Neuronal stem cell (in vitro differentiated cells): ENCODE results near the gene ADD1.

Source experiments
- DNase-seq: peaks from one replicate; pipeline ENCODE4 v3.0.0-alpha.2; 2013; ENCODE audit warnings: low spot score
- H2AFZ ChIP-seq: one replicate; pipeline ENCODE4 v1.6.1; 2013; ENCODE audit warnings: mild to moderate bottlenecking, low read length, inconsistent platforms
- H2AK5ac ChIP-seq: 2 replicates; pipeline ENCODE4 v1.6.1; 2013; ENCODE audit warnings: low read depth, mild to moderate bottlenecking, inconsistent platforms, low read length, moderate library complexity, mixed read lengths
- H2BK120ac ChIP-seq: 2 replicates; pipeline ENCODE4 v1.6.1; 2013; ENCODE audit warnings: low read depth, mild to moderate bottlenecking, inconsistent platforms, low read length, moderate library complexity, mixed read lengths
- H2BK12ac ChIP-seq: one replicate; pipeline ENCODE4 v1.6.1; 2013; ENCODE audit warnings: low read length, inconsistent platforms
- H2BK15ac ChIP-seq: 2 replicates; pipeline ENCODE4 v1.6.1; 2013; ENCODE audit warnings: mild to moderate bottlenecking, low read length, inconsistent platforms, mixed read lengths
- H2BK5ac ChIP-seq: one replicate; pipeline ENCODE4 v1.6.1; 2013; ENCODE audit warnings: inconsistent platforms, mild to moderate bottlenecking, low read length, moderate library complexity
- H3K14ac ChIP-seq: one replicate; pipeline ENCODE4 v1.6.1; 2013; ENCODE audit warnings: low read length, inconsistent platforms
- H3K18ac ChIP-seq: 2 replicates; pipeline ENCODE4 v1.6.1; 2013; ENCODE audit warnings: low read length, inconsistent platforms
- H3K23ac ChIP-seq: 2 replicates; pipeline ENCODE4 v1.6.1; 2013; ENCODE audit warnings: low read depth, mild to moderate bottlenecking, mixed read lengths, low read length, inconsistent platforms; ENCODE audit not compliant: poor library complexity
- H3K27ac ChIP-seq: replicated peaks from 3 replicates; pipeline ENCODE4 v1.5.1; 2013; ENCODE audit warnings: low read length, inconsistent platforms
- H3K27me3 ChIP-seq, 3 experiments: 2 replicates each; pipeline ENCODE4 v1.6.1; 2013; ENCODE audit warnings: low read length in 3 of 3, mild to moderate bottlenecking in 2 of 3, inconsistent platforms in 1 of 3, low read depth in 1 of 3, mixed read lengths in 1 of 3, moderate library complexity in 1 of 3; ENCODE audit not compliant: control insufficient read depth in 3 of 3, insufficient read depth in 3 of 3
- H3K36me3 ChIP-seq, 2 donors: replicated peaks in 1 of 2; 2 replicates each; pipeline ENCODE4 v1.6.1; 2013; ENCODE audit warnings: low read length in 2 of 2; ENCODE audit not compliant: control insufficient read depth in 2 of 2, insufficient read depth in 2 of 2
- H3K4ac ChIP-seq: 2 replicates; pipeline ENCODE4 v1.6.1; 2013; ENCODE audit warnings: inconsistent platforms, mild to moderate bottlenecking, low read length, moderate library complexity
- H3K4me1 ChIP-seq, 2 donors: 1 replicate in 1 of 2; 2 replicates in 1 of 2; pipeline ENCODE4 v1.6.1; 2013; ENCODE audit warnings: low read length in 2 of 2, low read depth in 1 of 2; ENCODE audit not compliant: control insufficient read depth in 2 of 2, insufficient read depth in 1 of 2
- H3K4me2 ChIP-seq: one replicate; pipeline ENCODE4 v1.6.1; 2013; ENCODE audit warnings: mild to moderate bottlenecking, low read length, inconsistent platforms; ENCODE audit not compliant: insufficient read depth, poor library complexity, severe bottlenecking
- H3K4me3 ChIP-seq, 2 donors: 2 replicates each; pipeline ENCODE4 v1.5.1; 2013; ENCODE audit warnings: low read length in 2 of 2, mild to moderate bottlenecking in 2 of 2, inconsistent platforms in 1 of 2, moderate library complexity in 1 of 2
- H3K79me1 ChIP-seq: one replicate; pipeline ENCODE4 v1.6.1; 2013; ENCODE audit warnings: low read depth, mild to moderate bottlenecking, inconsistent platforms, low read length, moderate library complexity
- H3K9ac ChIP-seq: one replicate; pipeline ENCODE4 v1.6.1; 2013; ENCODE audit warnings: mild to moderate bottlenecking, low read depth, low read length, inconsistent platforms; ENCODE audit not compliant: poor library complexity
- H3K9me3 ChIP-seq, 2 donors: replicated peaks in 1 of 2; 2 replicates each; pipeline versions ENCODE3 to v1.6.1; 2013; ENCODE audit warnings: low read length in 2 of 2, mild to moderate bottlenecking in 2 of 2, inconsistent platforms in 1 of 2, low read depth in 1 of 2, mixed read lengths in 1 of 2, moderate library complexity in 1 of 2; ENCODE audit not compliant: control insufficient read depth in 2 of 2, insufficient read depth in 1 of 2
- H4K8ac ChIP-seq: one replicate; pipeline ENCODE4 v1.6.1; 2013; ENCODE audit warnings: low read depth, mild to moderate bottlenecking, inconsistent platforms, low read length, moderate library complexity
- H4K91ac ChIP-seq: one replicate; pipeline ENCODE4 v1.6.1; 2013; ENCODE audit warnings: low read length, low read depth, mild to moderate bottlenecking, inconsistent platforms; ENCODE audit not compliant: poor library complexity
- WGBS, 2 donors: extraction: QIAGEN DNeasy Blood & Tissue Kit; methylation state at CpG; one replicate each; pipeline ENCODE4 v1.1.7; 2013; ENCODE audit warnings: missing lambda C conversion rate in 2 of 2, mixed read lengths in 1 of 2; ENCODE audit not compliant: insufficient read length in 2 of 2, insufficient replicate concordance in 1 of 2; ENCODE audit errors: extremely low coverage in 2 of 2; 5-methylcytosine and 5-hydroxymethylcytosine counted together

The ADD1 gene

GRCh38 chr4:2857349-2857927 lies 13.8 kb downstream of the ADD1 start:
- H2AFZ ChIP-seq: no peak overlapping the region
- H2BK5ac ChIP-seq: no peak overlapping the region
- peaks cover 7 to 12% of the 10 kb centered on the region in 2 donors for H3K4me1 ChIP-seq
- no peaks in the 10 kb centered on the region for H3K9me3 ChIP-seq
- no peak overlapping the region for H4K91ac ChIP-seq
- no peak overlapping the region for H2BK15ac ChIP-seq
- H3K36me3 ChIP-seq: peaks cover 5 to 46% of the 10 kb centered on the region in 2 donors
- no peak overlapping the region for H2AK5ac ChIP-seq
- no peak overlapping the region for H3K27ac ChIP-seq
- H3K14ac ChIP-seq: no peak overlapping the region
- no peak overlapping the region for H3K4ac ChIP-seq
- no CpG with 5 or more reads among the region's 5 CpGs for WGBS, 2 donors
- no peak overlapping the region for H4K8ac ChIP-seq
- H2BK120ac ChIP-seq: no peak overlapping the region
- H3K9ac ChIP-seq: no peak overlapping the region
- no peak overlapping the region for H3K23ac ChIP-seq
- no peak overlapping the region for H3K4me2 ChIP-seq
- no peaks in the 10 kb centered on the region for H3K27me3 ChIP-seq
- H2BK12ac ChIP-seq: no peak overlapping the region
- H3K4me3 ChIP-seq: no peak overlapping the region
- peaks cover 4% of the 10 kb centered on the region for H3K79me1 ChIP-seq
- no peak overlapping the region for H3K18ac ChIP-seq
- no peak for DNase-seq

- H3K4ac ChIP-seq: no peak overlapping the region
- no peak overlapping the region for H3K18ac ChIP-seq
- H3K9me3 ChIP-seq: no peaks in the 10 kb centered on the region
- H4K8ac ChIP-seq: no peak overlapping the region
- H2AFZ ChIP-seq: no peak overlapping the region
- no peak overlapping the region for H3K23ac ChIP-seq
- no peak overlapping the region for H2BK12ac ChIP-seq
- H2BK5ac ChIP-seq: no peak overlapping the region
- no peak for DNase-seq
- H2AK5ac ChIP-seq: no peak overlapping the region
- peaks cover 5 to 37% of the 10 kb centered on the region in 2 donors for H3K36me3 ChIP-seq
- no peaks in the 10 kb centered on the region for H3K27me3 ChIP-seq
- H3K9ac ChIP-seq: no peak overlapping the region
- no peak overlapping the region for H3K4me3 ChIP-seq
- H3K4me1 ChIP-seq: peaks cover 7 to 15% of the 10 kb centered on the region in 2 donors
- H3K79me1 ChIP-seq: peaks cover 4% of the 10 kb centered on the region
- no peak overlapping the region for H2BK15ac ChIP-seq
- no peak overlapping the region for H3K27ac ChIP-seq
- H2BK120ac ChIP-seq: no peak overlapping the region
- H4K91ac ChIP-seq: no peak overlapping the region
- no peak overlapping the region for H3K4me2 ChIP-seq
- WGBS, 2 donors: no CpG with 5 or more reads among the region's 7 CpGs
- H3K14ac ChIP-seq: no peak overlapping the region
These were observed 15.0 kb downstream of the ADD1 start for GRCh38 chr4:2858451-2859217.

GRCh38 chr4:2859514-2859913 lies 15.9 kb downstream of the ADD1 start:
- Histone ChIP-seq H3K4me1 (peaks cover 7 to 15% of the 10 kb centered on the region in 2 donors), H4K8ac (no peak overlapping the region), H3K9ac (no peak overlapping the region), H4K91ac (no peak overlapping the region), H2BK15ac (no peak overlapping the region), H2BK12ac (no peak overlapping the region), H2AK5ac (no peak overlapping the region), H2BK120ac (no peak overlapping the region), H3K4me3 (no peak overlapping the region), H3K18ac (no peak overlapping the region), H3K23ac (no peak overlapping the region), H3K4ac (no peak overlapping the region), H3K79me1 (peaks cover 9% of the 10 kb centered on the region), H3K27ac (no peak overlapping the region), H3K9me3 (no peaks in the 10 kb centered on the region), H2BK5ac (no peak overlapping the region), H3K14ac (no peak overlapping the region), H3K36me3 (peaks cover 0 to 29% of the 10 kb centered on the region in 2 donors), H3K27me3 (no peaks in the 10 kb centered on the region), H3K4me2 (no peak overlapping the region), H2AFZ (no peak overlapping the region)
- DNase-seq: no peak
- no CpG with 5 or more reads among the region's 3 CpGs for WGBS, 2 donors
